GM23338 (cell line): Measurements from ENCODE around the gene C15orf61. TPM values are rescaled to one million over a fixed set of nuclear protein-coding genes. Genes with fewer than 3 reads are reported as not detected.

Experiments used
- ATAC-seq: fragments of 200-7000 bp; cut with Tn5 transposase; 3 replicates; pipeline ENCODE4 v1.9.1; 2020
- DNase-seq: peaks from one replicate; pipeline ENCODE4 v3.0.0-alpha.2; 2015; ENCODE audit warnings: low spot score
- H2AFZ ChIP-seq: fragments of 200-600 bp; sonication (generic); 2 replicates; pipeline ENCODE4 v1.8.0; 2016; ENCODE audit warnings: antibody characterized with exemption, mild to moderate bottlenecking, moderate library complexity
- H3F3A ChIP-seq: fragments of 200-600 bp; sonication (generic); replicated peaks from 2 replicates; pipeline ENCODE4 v1.8.0; 2017; ENCODE audit warnings: antibody characterized with exemption, mixed run types, low read depth
- H3K27ac ChIP-seq: fragments of 200-600 bp; sonication (generic); 2 replicates; pipeline ENCODE4 v1.6.1; 2016; ENCODE audit warnings: low read depth
- H3K27me3 ChIP-seq: fragments of 200-600 bp; sonication (generic); 2 replicates; pipeline ENCODE4 v1.8.0; 2016; ENCODE audit warnings: mild to moderate bottlenecking, mixed run types, moderate library complexity; ENCODE audit not compliant: insufficient read depth
- H3K36me3 ChIP-seq: fragments of 200-600 bp; sonication (generic); 2 replicates; pipeline ENCODE4 v1.8.0; 2016; ENCODE audit warnings: mild to moderate bottlenecking; ENCODE audit not compliant: insufficient read depth
- H3K4me1 ChIP-seq: fragments of 200-600 bp; sonication (generic); 2 replicates; pipeline ENCODE4 v1.8.0; 2016; ENCODE audit warnings: mild to moderate bottlenecking, moderate library complexity; ENCODE audit not compliant: insufficient read depth
- H3K4me2 ChIP-seq: fragments of 200-600 bp; sonication (generic); 2 replicates; pipeline ENCODE4 v1.7.1; 2017; ENCODE audit warnings: mixed run types
- H3K4me3 ChIP-seq: fragments of 200-600 bp; sonication (generic); 2 replicates; pipeline ENCODE4 v1.6.1; 2016; ENCODE audit warnings: mixed run types
- H3K79me2 ChIP-seq: fragments of 200-600 bp; sonication (generic); replicated peaks from 2 replicates; pipeline ENCODE4 v1.8.0; 2017; ENCODE audit warnings: mild to moderate bottlenecking; ENCODE audit not compliant: insufficient read depth
- H3K9me2 ChIP-seq: fragments of 200-600 bp; sonication (generic); 2 replicates; pipeline ENCODE4 v1.8.0; 2017; ENCODE audit not compliant: insufficient read depth
- H4K20me1 ChIP-seq: fragments of 200-600 bp; sonication (generic); replicated peaks from 2 replicates; pipeline ENCODE4 v1.8.0; 2017; ENCODE audit warnings: mild to moderate bottlenecking; ENCODE audit not compliant: insufficient read depth
- H3K27ac Mint-ChIP-seq: 2 replicates; pipeline ENCODE4 v1.8.0; 2020; ENCODE audit warnings: inconsistent platforms, mild to moderate bottlenecking, moderate library complexity, mixed read lengths
- H3K27me3 Mint-ChIP-seq: 3 replicates; pipeline ENCODE4 v1.8.0; 2022; ENCODE audit warnings: low read depth, mild to moderate bottlenecking, moderate library complexity, mixed read lengths, inconsistent platforms; ENCODE audit not compliant: insufficient read depth, poor library complexity
- H3K36me3 Mint-ChIP-seq: 3 replicates; pipeline ENCODE4 v1.8.0; 2021; ENCODE audit warnings: low read depth, mild to moderate bottlenecking, inconsistent platforms, moderate library complexity, mixed read lengths
- H3K4me1 Mint-ChIP-seq: 3 replicates; pipeline ENCODE4 v1.8.0; 2020; ENCODE audit warnings: mild to moderate bottlenecking, inconsistent platforms, mixed read lengths
- H3K4me3 Mint-ChIP-seq: 3 replicates; pipeline ENCODE4 v1.8.0; 2021; ENCODE audit warnings: moderate library complexity, mild to moderate bottlenecking, inconsistent platforms, mixed read lengths
- H3K9me3 Mint-ChIP-seq: 3 replicates; pipeline ENCODE4 v1.8.0; 2020; ENCODE audit warnings: moderate library complexity, mild to moderate bottlenecking, inconsistent platforms, mixed read lengths
- EZH2 ChIP-seq: fragments of 200-600 bp; sonication (generic); IDR thresholded peaks from one replicate; pipeline ENCODE4 v1.8.0; 2017; ENCODE audit warnings: antibody characterized with exemption, mild to moderate bottlenecking, low read depth; ENCODE audit not compliant: unreplicated experiment
- EZH2phosphoT487 ChIP-seq: fragments of 200-600 bp; sonication (generic); IDR thresholded peaks from one replicate; pipeline ENCODE4 v1.8.1; 2018; ENCODE audit warnings: antibody characterized with exemption; ENCODE audit not compliant: unreplicated experiment
- ZNF114 ChIP-seq: fragments of 250-450 bp; sonication (Bioruptor Pico); IDR thresholded peaks from 2 replicates; pipeline ENCODE4 v1.5.0; 2020; ENCODE audit warnings: mild to moderate bottlenecking, moderate library complexity
- polyA plus RNA-seq: library from polyadenylated mRNA; unstranded; fragments of >200 nt; fragmentation: Nextera tagmentation; extraction: Ambion mirVana; gene quantifications from 2 replicates; pipeline ENCODE4 v1.2.1, GENCODE V29; 2016
- total RNA-seq: library from RNA; depleted of rRNA; stranded (reverse); fragments of >200 nt; shearing (Covaris generic); gene quantifications from 2 replicates; pipeline ENCODE4 v1.2.3, GENCODE V29; 2014
- TF ChIP-seq, protein P1 (sequence below): IDR thresholded peaks from 2 replicates; pipeline ENCODE4 v1.6.1; 2016; ENCODE audit warnings: antibody characterized with exemption
- TF ChIP-seq, protein P2 (sequence below): fragments of 250-450 bp; sonication (Bioruptor Pico); IDR thresholded peaks from 2 replicates; pipeline ENCODE4 v1.5.0; 2020; ENCODE audit warnings: mild to moderate bottlenecking, moderate library complexity
- TF ChIP-seq, protein P3 (sequence below), 2 experiments: fragments of 200-600 bp in 1 of 2; sonication (generic) in 1 of 2; conservative IDR thresholded peaks; 2 replicates each; pipeline versions ENCODE4 v1.5.1 to v1.6.1; 2016 to 2017; ENCODE audit warnings: antibody characterized with exemption in 2 of 2, low read depth in 2 of 2, mild to moderate bottlenecking in 2 of 2, moderate library complexity in 1 of 2

The C15orf61 gene
- total and polyA plus RNA-seq, 2 experiments from 2014 or later = 1.8 to 5.9 TPM

DNA sequence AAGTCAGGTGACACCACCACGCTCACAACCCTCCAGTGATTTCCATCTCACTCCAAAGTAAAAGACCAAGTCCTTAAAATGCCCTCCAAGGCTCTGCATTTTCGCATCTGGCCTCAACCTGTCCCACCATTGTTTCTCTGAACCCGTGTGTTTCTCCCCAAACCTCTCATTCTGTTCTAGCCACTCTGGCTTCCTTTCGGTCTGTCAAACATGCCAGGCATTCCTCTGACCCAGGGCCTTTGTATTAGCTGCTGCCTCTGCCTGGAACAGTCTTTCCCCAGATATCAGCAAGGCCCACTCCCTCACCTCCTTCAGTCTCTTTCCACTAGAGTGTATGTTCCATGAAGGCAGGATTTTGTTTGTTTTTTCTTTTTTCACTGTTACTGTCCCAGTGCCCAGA is 37.6 kb downstream of the C15orf61 start:
- H3K27ac Mint-ChIP-seq = peak overlapping the region; percentile 31; the same call in 1 of the 2 replicates
- DNase-seq = peak; percentile 85
- no peak overlapping the region for H3K4me2 ChIP-seq
- no peak overlapping the region for H3K4me3 ChIP-seq
- TF ChIP-seq, protein P1, sequence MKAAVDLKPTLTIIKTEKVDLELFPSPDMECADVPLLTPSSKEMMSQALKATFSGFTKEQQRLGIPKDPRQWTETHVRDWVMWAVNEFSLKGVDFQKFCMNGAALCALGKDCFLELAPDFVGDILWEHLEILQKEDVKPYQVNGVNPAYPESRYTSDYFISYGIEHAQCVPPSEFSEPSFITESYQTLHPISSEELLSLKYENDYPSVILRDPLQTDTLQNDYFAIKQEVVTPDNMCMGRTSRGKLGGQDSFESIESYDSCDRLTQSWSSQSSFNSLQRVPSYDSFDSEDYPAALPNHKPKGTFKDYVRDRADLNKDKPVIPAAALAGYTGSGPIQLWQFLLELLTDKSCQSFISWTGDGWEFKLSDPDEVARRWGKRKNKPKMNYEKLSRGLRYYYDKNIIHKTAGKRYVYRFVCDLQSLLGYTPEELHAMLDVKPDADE = no peak
- TF ChIP-seq ZNF114 (CRISPR knock-in tag) = no peak
- no peak for TF ChIP-seq EZH2
- TF ChIP-seq EZH2phosphoT487 = no peak
- TF ChIP-seq, protein P2, sequence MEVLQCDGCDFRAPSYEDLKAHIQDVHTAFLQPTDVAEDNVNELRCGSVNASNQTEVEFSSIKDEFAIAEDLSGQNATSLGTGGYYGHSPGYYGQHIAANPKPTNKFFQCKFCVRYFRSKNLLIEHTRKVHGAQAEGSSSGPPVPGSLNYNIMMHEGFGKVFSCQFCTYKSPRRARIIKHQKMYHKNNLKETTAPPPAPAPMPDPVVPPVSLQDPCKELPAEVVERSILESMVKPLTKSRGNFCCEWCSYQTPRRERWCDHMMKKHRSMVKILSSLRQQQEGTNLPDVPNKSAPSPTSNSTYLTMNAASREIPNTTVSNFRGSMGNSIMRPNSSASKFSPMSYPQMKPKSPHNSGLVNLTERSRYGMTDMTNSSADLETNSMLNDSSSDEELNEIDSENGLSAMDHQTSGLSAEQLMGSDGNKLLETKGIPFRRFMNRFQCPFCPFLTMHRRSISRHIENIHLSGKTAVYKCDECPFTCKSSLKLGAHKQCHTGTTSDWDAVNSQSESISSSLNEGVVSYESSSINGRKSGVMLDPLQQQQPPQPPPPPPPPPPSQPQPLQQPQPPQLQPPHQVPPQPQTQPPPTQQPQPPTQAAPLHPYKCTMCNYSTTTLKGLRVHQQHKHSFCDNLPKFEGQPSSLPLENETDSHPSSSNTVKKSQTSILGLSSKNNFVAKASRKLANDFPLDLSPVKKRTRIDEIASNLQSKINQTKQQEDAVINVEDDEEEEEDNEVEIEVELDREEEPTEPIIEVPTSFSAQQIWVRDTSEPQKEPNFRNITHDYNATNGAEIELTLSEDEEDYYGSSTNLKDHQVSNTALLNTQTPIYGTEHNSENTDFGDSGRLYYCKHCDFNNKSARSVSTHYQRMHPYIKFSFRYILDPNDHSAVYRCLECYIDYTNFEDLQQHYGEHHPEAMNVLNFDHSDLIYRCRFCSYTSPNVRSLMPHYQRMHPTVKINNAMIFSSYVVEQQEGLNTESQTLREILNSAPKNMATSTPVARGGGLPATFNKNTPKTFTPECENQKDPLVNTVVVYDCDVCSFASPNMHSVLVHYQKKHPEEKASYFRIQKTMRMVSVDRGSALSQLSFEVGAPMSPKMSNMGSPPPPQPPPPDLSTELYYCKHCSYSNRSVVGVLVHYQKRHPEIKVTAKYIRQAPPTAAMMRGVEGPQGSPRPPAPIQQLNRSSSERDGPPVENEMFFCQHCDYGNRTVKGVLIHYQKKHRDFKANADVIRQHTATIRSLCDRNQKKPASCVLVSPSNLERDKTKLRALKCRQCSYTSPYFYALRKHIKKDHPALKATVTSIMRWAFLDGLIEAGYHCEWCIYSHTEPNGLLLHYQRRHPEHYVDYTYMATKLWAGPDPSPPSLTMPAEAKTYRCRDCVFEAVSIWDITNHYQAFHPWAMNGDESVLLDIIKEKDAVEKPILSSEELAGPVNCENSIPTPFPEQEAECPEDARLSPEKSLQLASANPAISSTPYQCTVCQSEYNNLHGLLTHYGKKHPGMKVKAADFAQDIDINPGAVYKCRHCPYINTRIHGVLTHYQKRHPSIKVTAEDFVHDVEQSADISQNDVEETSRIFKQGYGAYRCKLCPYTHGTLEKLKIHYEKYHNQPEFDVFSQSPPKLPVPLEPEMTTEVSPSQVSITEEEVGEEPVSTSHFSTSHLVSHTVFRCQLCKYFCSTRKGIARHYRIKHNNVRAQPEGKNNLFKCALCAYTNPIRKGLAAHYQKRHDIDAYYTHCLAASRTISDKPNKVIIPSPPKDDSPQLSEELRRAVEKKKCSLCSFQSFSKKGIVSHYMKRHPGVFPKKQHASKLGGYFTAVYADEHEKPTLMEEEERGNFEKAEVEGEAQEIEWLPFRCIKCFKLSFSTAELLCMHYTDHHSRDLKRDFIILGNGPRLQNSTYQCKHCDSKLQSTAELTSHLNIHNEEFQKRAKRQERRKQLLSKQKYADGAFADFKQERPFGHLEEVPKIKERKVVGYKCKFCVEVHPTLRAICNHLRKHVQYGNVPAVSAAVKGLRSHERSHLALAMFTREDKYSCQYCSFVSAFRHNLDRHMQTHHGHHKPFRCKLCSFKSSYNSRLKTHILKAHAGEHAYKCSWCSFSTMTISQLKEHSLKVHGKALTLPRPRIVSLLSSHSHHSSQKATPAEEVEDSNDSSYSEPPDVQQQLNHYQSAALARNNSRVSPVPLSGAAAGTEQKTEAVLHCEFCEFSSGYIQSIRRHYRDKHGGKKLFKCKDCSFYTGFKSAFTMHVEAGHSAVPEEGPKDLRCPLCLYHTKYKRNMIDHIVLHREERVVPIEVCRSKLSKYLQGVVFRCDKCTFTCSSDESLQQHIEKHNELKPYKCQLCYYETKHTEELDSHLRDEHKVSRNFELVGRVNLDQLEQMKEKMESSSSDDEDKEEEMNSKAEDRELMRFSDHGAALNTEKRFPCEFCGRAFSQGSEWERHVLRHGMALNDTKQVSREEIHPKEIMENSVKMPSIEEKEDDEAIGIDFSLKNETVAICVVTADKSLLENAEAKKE (CRISPR knock-in tag) = no peak
- TF ChIP-seq, protein P3, sequence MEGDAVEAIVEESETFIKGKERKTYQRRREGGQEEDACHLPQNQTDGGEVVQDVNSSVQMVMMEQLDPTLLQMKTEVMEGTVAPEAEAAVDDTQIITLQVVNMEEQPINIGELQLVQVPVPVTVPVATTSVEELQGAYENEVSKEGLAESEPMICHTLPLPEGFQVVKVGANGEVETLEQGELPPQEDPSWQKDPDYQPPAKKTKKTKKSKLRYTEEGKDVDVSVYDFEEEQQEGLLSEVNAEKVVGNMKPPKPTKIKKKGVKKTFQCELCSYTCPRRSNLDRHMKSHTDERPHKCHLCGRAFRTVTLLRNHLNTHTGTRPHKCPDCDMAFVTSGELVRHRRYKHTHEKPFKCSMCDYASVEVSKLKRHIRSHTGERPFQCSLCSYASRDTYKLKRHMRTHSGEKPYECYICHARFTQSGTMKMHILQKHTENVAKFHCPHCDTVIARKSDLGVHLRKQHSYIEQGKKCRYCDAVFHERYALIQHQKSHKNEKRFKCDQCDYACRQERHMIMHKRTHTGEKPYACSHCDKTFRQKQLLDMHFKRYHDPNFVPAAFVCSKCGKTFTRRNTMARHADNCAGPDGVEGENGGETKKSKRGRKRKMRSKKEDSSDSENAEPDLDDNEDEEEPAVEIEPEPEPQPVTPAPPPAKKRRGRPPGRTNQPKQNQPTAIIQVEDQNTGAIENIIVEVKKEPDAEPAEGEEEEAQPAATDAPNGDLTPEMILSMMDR (conservative IDR thresholded peaks at IDR 0.05; ENCODE audit: low read depth in 2 of 2) = no peak
- peak; percentile 98 for ATAC-seq
- no peaks in the 10 kb centered on the region; the same call in 1 of the 2 replicates for H3K79me2 ChIP-seq
- no peaks in the 10 kb centered on the region for H3K9me2 ChIP-seq
- H3K36me3 Mint-ChIP-seq = peaks cover 6% of the 10 kb centered on the region; the same call in 2 of the 3 replicates
- H2AFZ ChIP-seq = no peak overlapping the region
- peaks cover 1% of the 10 kb centered on the region for H3K27me3 Mint-ChIP-seq
- peak overlapping the region; percentile 40 for H3K27ac ChIP-seq
- peaks cover 4% of the 10 kb centered on the region; the same call in 2 of the 3 replicates for H3K9me3 Mint-ChIP-seq
- H3K4me1 Mint-ChIP-seq = peaks cover 17% of the 10 kb centered on the region
- H3K36me3 ChIP-seq = no peaks in the 10 kb centered on the region
- H3K27me3 ChIP-seq = no peaks in the 10 kb centered on the region
- 0 out of 2 replicates have a peak, but pooled peaks cover 3% of the 10 kb centered on the region for H4K20me1 ChIP-seq
- H3K4me3 Mint-ChIP-seq = no peak overlapping the region
- H3F3A ChIP-seq = no peaks in the 10 kb centered on the region
- peaks cover 13% of the 10 kb centered on the region for H3K4me1 ChIP-seq
